HEK293 (cell line): ENCODE measurements around the gene ZNF189.

Experiments used
- ATF2 ChIP-seq: fragments of 450-650 bp; formaldehyde crosslinking; IDR thresholded peaks from 2 replicates; pipeline ENCODE4 v1.5.1; 2016; ENCODE audit warnings: missing biosample characterization, missing genetic modification characterization, low read depth
- CTCF ChIP-seq: fragments of 450-650 bp; formaldehyde crosslinking; IDR thresholded peaks from 2 replicates; pipeline ENCODE4 v1.5.1; 2016; ENCODE audit warnings: missing biosample characterization, missing genetic modification characterization
- IKZF3 ChIP-seq: fragments of 450-650 bp; IDR thresholded peaks from 2 replicates; pipeline ENCODE4 v1.5.0; 2018; ENCODE audit warnings: missing biosample characterization, mild to moderate bottlenecking, missing genetic modification characterization, moderate library complexity
- RBAK ChIP-seq: fragments of 450-650 bp; formaldehyde crosslinking; IDR thresholded peaks from 2 replicates; pipeline ENCODE4 v1.5.1; 2016; ENCODE audit warnings: missing biosample characterization, missing genetic modification characterization
- SCRT2 ChIP-seq: fragments of 450-650 bp; formaldehyde crosslinking; IDR thresholded peaks from 2 replicates; pipeline ENCODE4 v1.5.1; 2016; ENCODE audit warnings: missing biosample characterization, missing genetic modification characterization
- TSHZ1 ChIP-seq: fragments of 450-650 bp; formaldehyde crosslinking; IDR thresholded peaks from 2 replicates; pipeline ENCODE4 v1.5.1; 2016; ENCODE audit warnings: missing biosample characterization, missing genetic modification characterization, borderline replicate concordance
- ZBTB11 ChIP-seq: fragments of 450-650 bp; formaldehyde crosslinking; conservative IDR thresholded peaks from 2 replicates; pipeline ENCODE4 v1.5.1; 2016; ENCODE audit warnings: low read depth, missing biosample characterization, missing genetic modification characterization
- ZBTB48 ChIP-seq: fragments of 450-650 bp; formaldehyde crosslinking; IDR thresholded peaks from 2 replicates; pipeline ENCODE4 v1.5.1; 2016; ENCODE audit warnings: missing biosample characterization, missing genetic modification characterization
- ZBTB8A ChIP-seq: fragments of 450-650 bp; formaldehyde crosslinking; IDR thresholded peaks from 2 replicates; pipeline ENCODE4 v1.5.1; 2016; ENCODE audit warnings: missing biosample characterization, missing genetic modification characterization
- ZFP3 ChIP-seq: fragments of 450-650 bp; formaldehyde crosslinking; IDR thresholded peaks from 2 replicates; pipeline ENCODE4 v1.5.1; 2016; ENCODE audit warnings: low read depth, missing biosample characterization, missing genetic modification characterization
- ZFP37 ChIP-seq: fragments of 450-650 bp; formaldehyde crosslinking; IDR thresholded peaks from 2 replicates; pipeline ENCODE4 v1.5.1; 2016; ENCODE audit warnings: missing biosample characterization, missing genetic modification characterization
- ZNF138 ChIP-seq: fragments of 450-650 bp; formaldehyde crosslinking; IDR thresholded peaks from 2 replicates; pipeline ENCODE4 v1.5.1; 2016; ENCODE audit warnings: missing biosample characterization, missing genetic modification characterization, borderline replicate concordance
- ZNF280C ChIP-seq: fragments of 450-650 bp; formaldehyde crosslinking; IDR thresholded peaks from 2 replicates; pipeline ENCODE4 v1.5.1; 2016; ENCODE audit warnings: missing biosample characterization, missing genetic modification characterization
- ZNF335 ChIP-seq: fragments of 450-650 bp; formaldehyde crosslinking; conservative IDR thresholded peaks from 2 replicates; pipeline ENCODE4 v1.5.1; 2016; ENCODE audit warnings: missing biosample characterization, missing genetic modification characterization
- ZNF404 ChIP-seq: fragments of 450-650 bp; formaldehyde crosslinking; IDR thresholded peaks from 2 replicates; pipeline ENCODE4 v1.5.1; 2017; ENCODE audit warnings: missing biosample characterization, missing genetic modification characterization
- ZNF426 ChIP-seq: fragments of 450-650 bp; formaldehyde crosslinking; IDR thresholded peaks from 2 replicates; pipeline ENCODE4 v1.5.1; 2017; ENCODE audit warnings: missing biosample characterization, missing genetic modification characterization, mild to moderate bottlenecking, inconsistent platforms, moderate library complexity
- ZNF449 ChIP-seq: fragments of 450-650 bp; formaldehyde crosslinking; IDR thresholded peaks from 2 replicates; pipeline ENCODE4 v1.5.1; 2017; ENCODE audit warnings: missing biosample characterization, mild to moderate bottlenecking, missing genetic modification characterization, moderate library complexity
- ZNF501 ChIP-seq: fragments of 450-650 bp; formaldehyde crosslinking; IDR thresholded peaks from 2 replicates; pipeline ENCODE4 v1.5.1; 2016; ENCODE audit warnings: missing biosample characterization, missing genetic modification characterization
- ZNF549 ChIP-seq: fragments of 450-650 bp; IDR thresholded peaks from 2 replicates; pipeline ENCODE4 v1.5.1; 2018; ENCODE audit warnings: missing biosample characterization, missing genetic modification characterization, mild to moderate bottlenecking, inconsistent platforms, moderate library complexity
- ZNF560 ChIP-seq: fragments of 450-650 bp; formaldehyde crosslinking; IDR thresholded peaks from 2 replicates; pipeline ENCODE4 v1.5.1; 2017; ENCODE audit warnings: missing biosample characterization, missing genetic modification characterization, borderline replicate concordance
- ZNF600 ChIP-seq: fragments of 450-650 bp; formaldehyde crosslinking; IDR thresholded peaks from 2 replicates; pipeline ENCODE4 v1.5.1; 2016; ENCODE audit warnings: missing biosample characterization, missing genetic modification characterization
- ZNF664 ChIP-seq: fragments of 450-650 bp; formaldehyde crosslinking; IDR thresholded peaks from 2 replicates; pipeline ENCODE4 v1.5.1; 2016; ENCODE audit warnings: missing biosample characterization, missing genetic modification characterization
- ZNF76 ChIP-seq: fragments of 450-650 bp; formaldehyde crosslinking; IDR thresholded peaks from 2 replicates; pipeline ENCODE4; 2016; ENCODE audit warnings: low read depth, missing biosample characterization, missing genetic modification characterization, borderline replicate concordance
- ZNF785 ChIP-seq: fragments of 450-650 bp; formaldehyde crosslinking; IDR thresholded peaks from 2 replicates; pipeline ENCODE4 v1.5.1; 2016; ENCODE audit warnings: missing biosample characterization, missing genetic modification characterization
- ZXDB ChIP-seq: fragments of 450-650 bp; formaldehyde crosslinking; IDR thresholded peaks from 2 replicates; pipeline ENCODE4 v1.5.1; 2016; ENCODE audit warnings: missing biosample characterization, missing genetic modification characterization

ZNF189 gene

GRCh38 chr9:101398068-101398929 is at the start of gene ZNF189, which contains the start of gene MRPL50 (continued):
- TF ChIP-seq TSHZ1 (tag by site-specific recombination) (no peak), SCRT2 (tag by site-specific recombination) (peak; percentile 82), CTCF (tag by site-specific recombination) (no peak), ZNF785 (tag by site-specific recombination) (no peak), ZBTB8A (tag by site-specific recombination) (no peak), ZNF76 (peak; percentile 98), ZBTB11 (tag by site-specific recombination) (peak; percentile 65), ATF2 (tag by site-specific recombination) (no peak), ZXDB (tag by site-specific recombination) (peak; percentile 40; the same call in 1 of the 2 replicates), ZNF404 (tag by site-specific recombination) (no peak), ZNF600 (tag by site-specific recombination) (0 out of 2 replicates have a peak, but pooled peaks have one; percentile 21), ZNF335 (tag by site-specific recombination) (peak; percentile 93), ZBTB48 (no peak), ZNF549 (no peak), ZFP3 (tag by site-specific recombination) (0 out of 2 replicates have a peak, but pooled peaks have one; percentile 15), ZNF280C (no peak), RBAK (no peak), ZNF560 (tag by site-specific recombination) (no peak), IKZF3 (tag by site-specific recombination) (no peak), ZFP37 (tag by site-specific recombination) (0 out of 2 replicates have a peak, but pooled peaks have one; percentile 49), ZNF501 (tag by site-specific recombination) (0 out of 2 replicates have a peak, but pooled peaks have one; percentile 59), ZNF138 (tag by site-specific recombination) (no peak), ZNF449 (tag by site-specific recombination) (no peak), ZNF664 (tag by site-specific recombination) (no peak), ZNF426 (tag by site-specific recombination) (no peak)
